ENCODE measurements around the gene APBA3. TPM values are rescaled to one million over a fixed set of nuclear protein-coding genes. Genes with fewer than 3 reads are reported as not detected.

The APBA3 gene
- total and polyA plus RNA-seq, 9 of the 15 experiments (the other 6 are each of a cell fraction or from before 2014, with no cell fraction given), result 0.10 to 29.5 (median 11.5) TPM

GRCh38 chr19:3776479-3777040 lies 15.1 kb upstream of the APBA3 start (continued):
- peak; percentile 6 for TF ChIP-seq NFYB (IDR thresholded peaks at IDR 0.05; ENCODE audit: extremely low read depth, insufficient read length)
- TF ChIP-seq TEAD1 (CRISPR knock-in tag; IDR thresholded peaks at IDR 0.05), result no peak
- TF ChIP-seq NR2C2 (CRISPR knock-in tag; IDR thresholded peaks at IDR 0.05), result no peak
- TF ChIP-seq NR2C2 (tag; IDR thresholded peaks at IDR 0.05), result no peak
- no peak for TF ChIP-seq HINFP (tag; conservative IDR thresholded peaks at IDR 0.05; ENCODE audit: low read depth)
- no peak for TF ChIP-seq ARID3B (CRISPR knock-in tag; IDR thresholded peaks at IDR 0.05; ENCODE audit: borderline replicate concordance)
- TF ChIP-seq BRF2 (IDR thresholded peaks at IDR 0.05; ENCODE audit: borderline replicate concordance, insufficient read depth, insufficient read length), result no peak
- TF ChIP-seq ZNF184 (CRISPR knock-in tag; IDR thresholded peaks at IDR 0.05), result no peak
- TF ChIP-seq THRA (IDR thresholded peaks at IDR 0.05), result no peak
- TF ChIP-seq HNRNPL (IDR thresholded peaks at IDR 0.05; ENCODE audit: low read depth, low read length), result no peak
- 0 out of 2 replicates have a peak, but pooled peaks have one; percentile 21 for TF ChIP-seq MBD2 (IDR thresholded peaks at IDR 0.05; ENCODE audit: borderline replicate concordance, low read depth)
- TF ChIP-seq ETV6 (IDR thresholded peaks at IDR 0.05; ENCODE audit: borderline replicate concordance in 1 of 2, low read depth in 2 of 2, low read length in 1 of 2), result no peak
- TF ChIP-seq ETV6 (CRISPR knock-in tag; IDR thresholded peaks at IDR 0.05; ENCODE audit: borderline replicate concordance), result no peak
- no peak for TF ChIP-seq SMAD4 (CRISPR knock-in tag; conservative IDR thresholded peaks at IDR 0.05)
- TF ChIP-seq GATAD2B (IDR thresholded peaks at IDR 0.05; ENCODE audit: borderline replicate concordance), result no peak
- no peak for TF ChIP-seq MLX (CRISPR knock-in tag; conservative IDR thresholded peaks at IDR 0.05)
- TF ChIP-seq POLR2A (conservative IDR thresholded peaks at IDR 0.05), result peak; percentile 37; the same call in 1 of the 2 replicates
- no peak for TF ChIP-seq CHAMP1 (IDR thresholded peaks at IDR 0.05)
